Measurements from ENCODE around the gene HS6ST1.

Gene HS6ST1

GRCh38 chr2:128345436-128346165 lies 26.9 kb upstream of the HS6ST1 start:
- no peak for ATAC-seq
- TF ChIP-seq SNAI2 (CRISPR knock-in tag; IDR thresholded peaks at IDR 0.05) (no peak), ZNF565 (CRISPR knock-in tag; conservative IDR thresholded peaks at IDR 0.05; ENCODE audit: low read depth) (no peak), ZFP30 (CRISPR knock-in tag; IDR thresholded peaks at IDR 0.05) (no peak), ZNF8 (CRISPR knock-in tag; IDR thresholded peaks at IDR 0.05) (no peak), TCF4 (CRISPR knock-in tag; IDR thresholded peaks at IDR 0.05; ENCODE audit: borderline replicate concordance) (no peak)

GRCh38 chr2:128344101-128344500 lies 25.4 kb upstream of the HS6ST1 start:
- ATAC-seq, result no peak
- TF ChIP-seq TCF4 (CRISPR knock-in tag; IDR thresholded peaks at IDR 0.05; ENCODE audit: borderline replicate concordance) (no peak), CSDC2 (CRISPR knock-in tag; IDR thresholded peaks at IDR 0.05) (no peak), CSRNP3 (CRISPR knock-in tag; IDR thresholded peaks at IDR 0.05) (no peak), ZFP30 (CRISPR knock-in tag; IDR thresholded peaks at IDR 0.05) (no peak), POU6F1 (CRISPR knock-in tag; IDR thresholded peaks at IDR 0.05; ENCODE audit: borderline replicate concordance, low read depth) (no peak), TOX (CRISPR knock-in tag; IDR thresholded peaks at IDR 0.05; ENCODE audit: borderline replicate concordance) (no peak), CREB5 (CRISPR knock-in tag; IDR thresholded peaks at IDR 0.05; ENCODE audit: low read depth) (no peak), ZNF565 (CRISPR knock-in tag; conservative IDR thresholded peaks at IDR 0.05; ENCODE audit: low read depth) (no peak), ISL1 (CRISPR knock-in tag; IDR thresholded peaks at IDR 0.05) (no peak)

GRCh38 chr2:128343459-128343858 lies 24.8 kb upstream of the HS6ST1 start:
- TF ChIP-seq TSHZ2 (CRISPR knock-in tag; IDR thresholded peaks at IDR 0.05) (no peak), ZFP30 (CRISPR knock-in tag; IDR thresholded peaks at IDR 0.05) (no peak), RARB (CRISPR knock-in tag; IDR thresholded peaks at IDR 0.05) (no peak), ZFP3 (CRISPR knock-in tag; IDR thresholded peaks at IDR 0.05) (no peak), TCF4 (CRISPR knock-in tag; IDR thresholded peaks at IDR 0.05; ENCODE audit: borderline replicate concordance) (no peak), POU6F1 (CRISPR knock-in tag; IDR thresholded peaks at IDR 0.05; ENCODE audit: borderline replicate concordance, low read depth) (no peak), PPARA (CRISPR knock-in tag; IDR thresholded peaks at IDR 0.05; ENCODE audit: borderline replicate concordance) (no peak)
- no peak for ATAC-seq

- TF ChIP-seq CSDC2 (CRISPR knock-in tag; IDR thresholded peaks at IDR 0.05), result no peak
- no peak for TF ChIP-seq CREB5 (CRISPR knock-in tag; IDR thresholded peaks at IDR 0.05; ENCODE audit: low read depth)
- no peak for TF ChIP-seq ESRRG (CRISPR knock-in tag; IDR thresholded peaks at IDR 0.05)
- TF ChIP-seq PPARA (CRISPR knock-in tag; IDR thresholded peaks at IDR 0.05; ENCODE audit: borderline replicate concordance), result no peak
Measured at GRCh38 chr2:128342550-128342949, 23.9 kb upstream of the HS6ST1 start.

More at GRCh38 chr2:128342550-128342949, 23.9 kb upstream of the HS6ST1 start:
- no peak for ATAC-seq
